Dendritic cell treated with granulocyte-macrophage colony-stimulating factor and Interleukin-4, amounts not matched to agents 40 ng/mL and 50 ng/mL, for 4 days (primary cell): ENCODE results near the gene PTPA.
"Not testable (repeated sequence)": the region's sequence is repeated elsewhere in the genome, so short reads cannot be mapped to it uniquely, and the experiment has no call there.

Experiments used
- H3K27ac Mint-ChIP-seq: one replicate; pipeline ENCODE4 v1.8.0; 2022; ENCODE audit warnings: mild to moderate bottlenecking, mixed read lengths
- H3K27me3 Mint-ChIP-seq: one replicate; pipeline ENCODE4 v1.8.0; 2022; ENCODE audit warnings: mild to moderate bottlenecking, mixed read lengths
- H3K36me3 Mint-ChIP-seq: one replicate; pipeline ENCODE4 v1.8.0; 2022; ENCODE audit warnings: low read depth, mixed read lengths
- H3K4me1 Mint-ChIP-seq: one replicate; pipeline ENCODE4 v1.8.0; 2022; ENCODE audit warnings: low read depth, mixed read lengths
- H3K4me3 Mint-ChIP-seq: one replicate; pipeline ENCODE4 v1.8.0; 2022; ENCODE audit warnings: mild to moderate bottlenecking, moderate library complexity, mixed read lengths
- H3K9me3 Mint-ChIP-seq: one replicate; pipeline ENCODE4 v1.8.0; 2022; ENCODE audit warnings: mixed read lengths
- intact Hi-C: fragments of 100-400 bp; cut with micrococcal nuclease; formaldehyde crosslinking; loops from one replicate; pipeline ENCODE4 v1.15.0; 2022

The PTPA gene

DNA sequence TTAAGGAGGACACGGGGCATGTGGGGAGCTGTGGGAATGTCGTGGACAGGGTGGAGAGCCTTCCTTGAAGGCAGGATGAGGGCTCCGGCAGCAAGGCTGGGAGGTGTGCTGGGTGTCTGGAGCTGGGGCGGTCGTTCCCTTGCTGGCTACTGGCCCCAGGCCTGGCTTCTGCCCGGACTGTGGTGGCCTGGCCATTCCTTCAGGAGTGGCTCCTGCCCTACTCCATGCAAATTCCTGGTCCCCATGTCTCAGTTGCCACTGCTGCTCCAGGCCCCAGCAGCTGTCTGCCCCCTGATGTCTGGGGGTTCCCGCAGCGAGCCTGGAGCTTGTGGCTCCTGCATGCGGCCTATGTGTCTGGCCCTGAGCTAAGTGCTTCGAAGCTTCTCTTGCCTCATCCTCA lies 44.9 kb downstream of the PTPA start:
- Mint-ChIP-seq H3K27me3 (no peaks in the 10 kb centered on the region), H3K27ac (no peak overlapping the region), H3K9me3 (peaks cover 2% of the 10 kb centered on the region), H3K4me1 (peaks cover 11% of the 10 kb centered on the region), H3K36me3 (peaks cover 67% of the 10 kb centered on the region), H3K4me3 (no peak overlapping the region)
- intact Hi-C loops, result no loop called here

DNA sequence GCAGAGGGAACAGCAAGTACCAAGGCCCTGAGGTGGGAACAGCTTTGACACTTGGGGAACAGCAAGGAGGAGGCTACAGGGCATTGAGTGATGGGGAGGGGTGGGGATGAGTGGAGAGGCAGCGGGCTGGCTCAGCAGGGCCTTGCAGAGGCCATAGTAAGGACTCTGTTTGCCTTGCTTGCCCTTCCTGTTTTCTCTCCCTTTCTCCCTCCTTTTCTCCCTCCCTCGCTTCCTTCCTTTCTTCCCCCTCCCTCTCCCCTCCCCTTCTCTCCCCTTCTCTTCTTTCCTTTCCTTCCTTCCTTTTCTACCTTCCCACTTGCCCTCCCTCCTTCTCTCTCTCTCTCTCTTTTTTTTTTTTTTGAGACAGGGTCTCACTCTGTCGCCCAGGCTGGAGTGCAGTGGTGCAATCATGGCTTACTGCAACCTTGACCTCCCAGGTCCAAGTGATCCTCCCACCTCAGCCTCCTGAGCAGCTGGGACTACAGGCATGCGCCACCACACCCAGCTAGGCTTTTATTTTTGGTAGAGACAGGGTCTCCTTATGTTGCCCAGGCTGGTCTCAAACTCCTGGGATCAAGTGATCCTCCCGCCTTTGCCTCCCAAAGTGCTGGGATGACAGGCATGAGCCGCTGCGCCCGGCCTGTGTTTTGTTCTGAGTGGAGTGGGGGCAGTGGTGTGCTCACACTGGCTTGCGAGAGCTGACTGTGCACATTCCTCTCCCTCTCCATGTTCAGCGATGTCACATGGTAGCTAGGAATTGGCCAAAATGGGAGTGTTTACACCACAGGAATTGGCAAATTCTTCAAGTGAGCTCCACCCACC lies 49.7 kb downstream of the PTPA start:
- H3K36me3 Mint-ChIP-seq, result peaks cover 29% of the 10 kb centered on the region
- intact Hi-C loops, result no loop called here

DNA sequence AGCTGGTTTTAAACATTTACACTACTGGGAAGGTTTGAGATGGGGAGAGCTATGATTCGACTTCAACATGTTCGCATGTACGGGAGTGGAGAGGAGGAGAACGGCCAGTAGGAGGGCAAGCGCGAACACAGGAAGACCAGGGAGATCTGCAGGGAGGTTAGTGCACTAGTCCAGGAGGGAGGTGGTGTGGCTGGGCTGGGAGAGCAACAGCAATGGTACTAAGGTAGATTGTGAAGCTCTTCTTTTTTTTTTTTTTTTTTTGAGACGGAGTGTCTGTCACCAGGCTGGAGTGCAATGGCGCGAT lies 50.3 kb downstream of the PTPA start:
- H3K27ac Mint-ChIP-seq, result no peak overlapping the region
- peaks cover 28% of the 10 kb centered on the region for H3K36me3 Mint-ChIP-seq
- H3K9me3 Mint-ChIP-seq, result peaks cover 7% of the 10 kb centered on the region
- no peak overlapping the region for H3K4me3 Mint-ChIP-seq
- no peaks in the 10 kb centered on the region for H3K27me3 Mint-ChIP-seq
- intact Hi-C loops, result no loop called here
- peaks cover 60% of the 10 kb centered on the region for H3K4me1 Mint-ChIP-seq

More for the DNA sequence above, 49.7 kb downstream of the PTPA start:
- Mint-ChIP-seq H3K4me3 (no peak overlapping the region), H3K27ac (no peak overlapping the region), H3K27me3 (no peaks in the 10 kb centered on the region), H3K4me1 (peaks cover 55% of the 10 kb centered on the region), H3K9me3 (peaks cover 7% of the 10 kb centered on the region)

DNA sequence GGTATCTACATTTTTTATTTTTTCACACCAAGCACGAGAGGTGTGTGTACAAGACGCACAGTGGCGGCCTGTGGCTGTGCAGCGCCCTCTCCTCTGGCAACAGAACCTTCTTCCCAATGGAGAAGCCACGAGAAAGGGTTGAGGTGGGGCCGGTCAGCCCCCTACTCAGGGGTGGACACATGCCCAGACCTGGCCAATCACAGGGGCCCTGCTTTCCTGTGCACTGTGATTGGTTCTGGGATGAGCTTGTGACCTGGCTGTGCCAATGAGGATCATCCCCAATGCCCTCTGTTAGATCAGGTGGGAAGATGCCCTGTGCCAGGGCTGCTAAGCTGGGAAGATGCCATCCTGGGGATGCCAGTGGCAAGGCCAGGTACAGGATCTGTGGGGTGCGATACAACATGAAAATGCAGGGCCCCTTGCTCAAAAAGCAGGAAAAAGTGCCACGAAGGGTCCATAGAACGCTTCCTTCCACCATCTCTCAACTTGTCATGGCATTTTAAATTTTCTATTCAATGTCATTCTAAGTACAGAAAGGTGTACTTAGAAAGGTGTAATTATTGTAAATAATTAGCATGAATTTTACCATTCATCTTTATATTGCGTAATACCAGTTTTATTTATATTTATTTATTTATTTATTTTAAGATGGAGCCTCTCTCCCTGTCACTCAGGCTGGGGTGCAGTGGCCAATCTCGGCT lies 51.4 kb downstream of the PTPA start:
- H3K27ac Mint-ChIP-seq, result peak overlapping the region; percentile 25
- H3K27me3 Mint-ChIP-seq, result no peaks in the 10 kb centered on the region
- H3K9me3 Mint-ChIP-seq, result peaks cover 7% of the 10 kb centered on the region
- H3K4me1 Mint-ChIP-seq, result peaks cover 72% of the 10 kb centered on the region
- peaks cover 26% of the 10 kb centered on the region for H3K36me3 Mint-ChIP-seq
- intact Hi-C loops, result no loop called here
- no peak overlapping the region for H3K4me3 Mint-ChIP-seq

DNA sequence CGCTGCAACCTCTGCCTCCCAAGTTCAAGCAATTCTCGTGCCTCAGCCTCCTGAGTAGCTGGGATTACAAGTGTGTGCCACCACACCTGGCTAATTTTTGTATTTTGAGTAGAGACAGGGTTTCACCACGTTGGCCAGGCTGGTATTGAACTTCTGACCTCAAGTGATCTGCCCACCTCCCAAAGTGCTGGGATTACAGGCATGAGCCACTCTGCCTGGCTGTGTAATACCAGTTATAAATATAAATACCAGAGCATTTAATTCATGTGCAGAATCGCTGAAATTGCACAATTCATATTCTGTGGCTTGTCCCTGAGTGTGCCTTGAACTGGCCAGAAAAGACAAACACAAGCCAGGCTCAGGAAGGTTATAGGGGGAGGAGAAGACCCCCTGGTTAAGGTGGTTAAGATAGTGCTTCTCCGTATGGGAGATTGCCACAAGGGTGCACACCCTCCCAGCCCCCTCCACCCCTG lies 52.0 kb downstream of the PTPA start:
- Mint-ChIP-seq H3K36me3 (peaks cover 20% of the 10 kb centered on the region), H3K27ac (peak overlapping the region; percentile 84), H3K4me1 (peaks cover 78% of the 10 kb centered on the region)
- H3K4me3 Mint-ChIP-seq, H3K27me3 Mint-ChIP-seq, intact Hi-C loops, H3K9me3 Mint-ChIP-seq: not testable (repeated sequence)

DNA sequence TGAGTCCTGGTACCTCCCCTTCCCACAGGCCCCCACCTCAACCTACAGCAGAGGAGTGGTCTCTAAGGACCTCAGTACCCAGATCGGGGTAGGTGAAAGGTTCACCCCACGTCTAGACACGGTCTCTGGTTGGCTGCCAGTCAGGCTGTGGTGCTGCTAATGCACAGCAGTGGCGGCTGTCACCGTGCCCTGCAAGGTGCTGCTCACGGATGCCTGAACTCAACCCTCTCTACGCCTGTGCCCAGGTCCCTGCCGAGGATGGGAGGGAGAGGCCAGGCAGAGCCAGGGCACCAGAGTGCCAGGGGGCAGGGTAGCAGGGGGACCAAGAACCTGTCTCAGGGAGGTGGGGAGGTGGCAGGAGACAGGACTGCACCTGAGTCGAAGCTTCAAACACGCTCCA lies 52.5 kb downstream of the PTPA start:
- intact Hi-C loops, result no loop called here
- Mint-ChIP-seq H3K4me3 (no peak overlapping the region), H3K9me3 (peaks cover 7% of the 10 kb centered on the region), H3K36me3 (peaks cover 19% of the 10 kb centered on the region), H3K4me1 (peaks cover 83% of the 10 kb centered on the region), H3K27me3 (no peaks in the 10 kb centered on the region), H3K27ac (peak overlapping the region; percentile 84)

DNA sequence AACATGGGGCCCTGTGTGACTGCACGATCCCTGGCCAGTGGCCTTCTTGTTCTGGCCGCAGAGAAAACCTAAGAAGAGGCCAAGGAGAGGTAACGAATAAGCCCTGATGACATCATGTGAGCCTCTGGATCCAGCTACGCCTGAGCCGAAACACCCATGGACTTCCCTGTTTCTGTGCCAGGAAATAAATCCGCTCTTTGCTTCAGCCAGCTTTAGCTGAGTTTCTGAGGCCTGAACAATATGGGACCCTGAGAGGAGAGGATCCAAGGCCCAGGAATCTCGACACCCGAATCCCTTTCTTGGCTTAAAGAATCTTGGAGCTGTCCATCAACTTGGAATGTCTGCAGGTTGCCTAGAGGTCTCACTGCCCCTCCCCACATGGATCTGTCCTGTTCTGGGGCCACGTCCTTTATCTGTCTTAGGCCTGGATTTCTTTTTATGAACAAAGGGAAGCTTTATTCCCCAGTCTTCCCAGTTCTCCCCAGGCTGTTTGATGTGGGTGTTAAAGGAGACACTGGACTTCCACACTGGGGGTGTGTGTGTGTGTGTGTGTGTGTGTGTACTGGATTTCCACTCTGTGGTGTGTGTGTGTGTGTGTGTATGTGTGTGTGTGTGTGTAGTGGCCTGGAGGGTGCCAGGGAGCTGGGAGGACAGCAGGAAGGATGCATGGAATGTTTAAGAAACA lies 53.2 kb downstream of the PTPA start:
- peaks cover 7% of the 10 kb centered on the region for H3K9me3 Mint-ChIP-seq
- peaks cover 85% of the 10 kb centered on the region for H3K4me1 Mint-ChIP-seq
- peak overlapping the region; percentile 84 for H3K27ac Mint-ChIP-seq
- H3K4me3 Mint-ChIP-seq, result no peak overlapping the region
- H3K36me3 Mint-ChIP-seq, result peaks cover 13% of the 10 kb centered on the region
- intact Hi-C loops, result no loop called here
- H3K27me3 Mint-ChIP-seq, result no peaks in the 10 kb centered on the region

DNA sequence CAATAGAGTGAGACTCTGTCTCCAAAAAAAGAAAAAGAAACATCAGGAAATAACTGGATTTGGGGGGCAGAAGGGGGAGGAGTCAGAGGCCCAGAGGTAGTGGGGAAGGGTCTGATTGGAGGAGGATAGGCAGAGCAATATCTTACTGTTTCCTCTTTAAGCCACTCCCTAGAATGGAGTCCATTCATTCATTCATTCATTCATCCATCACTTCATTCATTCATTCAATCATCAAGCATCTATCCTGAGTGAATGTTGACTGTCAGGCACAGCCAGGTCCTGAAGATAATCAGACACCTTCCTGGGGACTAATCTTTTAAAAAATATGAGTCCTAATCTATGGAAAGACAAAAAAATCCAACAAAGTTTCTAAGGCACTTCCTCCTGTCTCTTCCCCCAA lies 54.0 kb downstream of the PTPA start:
- Mint-ChIP-seq H3K4me1 (peaks cover 88% of the 10 kb centered on the region), H3K27me3 (no peaks in the 10 kb centered on the region), H3K27ac (peak overlapping the region; percentile 84), H3K9me3 (peaks cover 7% of the 10 kb centered on the region), H3K36me3 (peaks cover 11% of the 10 kb centered on the region), H3K4me3 (no peak overlapping the region)
- intact Hi-C loops, result no loop called here

DNA sequence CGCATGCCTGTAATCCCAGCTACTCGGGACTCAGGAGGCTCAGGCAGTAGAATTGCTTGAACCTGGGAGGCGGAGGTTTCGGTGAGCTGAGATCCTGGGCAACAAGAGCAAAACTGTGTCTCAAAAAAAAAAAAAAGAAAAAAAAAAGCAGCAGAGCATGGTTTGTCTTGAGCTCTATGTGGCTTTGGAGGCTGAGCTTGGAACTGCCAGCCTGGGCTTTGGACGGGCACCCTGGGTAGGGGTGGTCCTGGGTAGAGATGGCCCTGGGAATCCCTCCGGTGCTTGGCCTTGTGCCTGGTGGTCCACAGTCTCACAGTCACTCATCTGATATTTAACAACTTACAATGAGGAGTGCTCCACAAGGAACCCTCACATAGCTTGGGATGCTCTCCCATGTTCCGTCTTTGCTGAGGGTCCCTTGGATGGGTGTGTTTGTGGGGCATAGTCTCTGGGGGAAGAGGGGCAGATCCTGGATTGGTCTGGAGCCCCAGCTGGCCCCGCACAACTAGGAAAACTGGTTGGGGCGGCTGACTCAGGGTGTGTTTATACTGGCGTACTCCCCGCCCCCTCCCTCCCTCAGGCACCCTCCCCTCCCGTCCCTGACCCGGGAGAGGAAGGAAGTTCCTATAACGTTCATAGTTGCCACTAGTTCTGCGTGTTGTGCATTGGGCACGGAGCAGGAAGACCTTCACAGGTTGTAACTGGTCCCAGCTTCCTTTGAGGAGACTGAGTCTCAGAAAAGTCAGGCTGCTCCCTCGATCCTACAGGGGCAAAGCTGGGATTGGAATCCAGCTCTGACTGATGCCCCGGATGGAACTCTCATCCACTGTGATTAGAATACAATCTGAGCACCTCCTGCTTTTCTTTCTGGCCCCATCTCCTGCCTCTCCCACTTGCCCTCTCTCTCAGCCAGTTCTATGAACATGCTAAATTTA lies 55.7 kb downstream of the PTPA start:
- intact Hi-C loops, result no loop called here
- no peaks in the 10 kb centered on the region for H3K9me3 Mint-ChIP-seq
- H3K4me1 Mint-ChIP-seq, result peaks cover 84% of the 10 kb centered on the region
- no peaks in the 10 kb centered on the region for H3K36me3 Mint-ChIP-seq
- peak overlapping the region; percentile 41 for H3K4me3 Mint-ChIP-seq
- H3K27me3 Mint-ChIP-seq, result peaks cover 2% of the 10 kb centered on the region
- H3K27ac Mint-ChIP-seq, result peak overlapping the region; percentile 80

DNA sequence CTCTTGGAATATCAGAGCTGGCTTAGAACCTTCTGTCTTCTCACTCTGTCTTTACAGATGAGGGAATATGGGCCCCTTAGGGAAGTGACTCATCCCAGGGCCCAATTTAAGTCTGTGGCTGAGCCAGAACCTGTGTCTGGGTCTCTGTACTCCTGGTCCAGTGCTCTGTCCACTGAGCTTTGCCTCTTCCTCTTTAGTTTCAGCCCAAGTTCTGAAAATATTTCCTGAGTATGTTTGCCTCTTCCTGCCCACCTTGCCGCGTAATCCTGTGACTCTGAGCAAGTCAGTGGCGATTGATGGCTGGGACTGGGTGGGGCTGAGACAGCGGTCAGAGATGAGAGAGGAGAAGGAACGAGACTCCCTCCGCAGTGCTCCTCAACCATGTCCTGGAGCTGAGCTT lies 59.0 kb downstream of the PTPA start:
- Mint-ChIP-seq H3K27ac (no peak overlapping the region), H3K4me1 (peaks cover 76% of the 10 kb centered on the region), H3K27me3 (peaks cover 15% of the 10 kb centered on the region), H3K9me3 (no peaks in the 10 kb centered on the region), H3K36me3 (no peaks in the 10 kb centered on the region), H3K4me3 (no peak overlapping the region)
- intact Hi-C loops, result loop anchor here (10.0 kb wide), 2 partner anchors 245 to 445 kb away; no protein-coding TSS in a partner anchor

DNA sequence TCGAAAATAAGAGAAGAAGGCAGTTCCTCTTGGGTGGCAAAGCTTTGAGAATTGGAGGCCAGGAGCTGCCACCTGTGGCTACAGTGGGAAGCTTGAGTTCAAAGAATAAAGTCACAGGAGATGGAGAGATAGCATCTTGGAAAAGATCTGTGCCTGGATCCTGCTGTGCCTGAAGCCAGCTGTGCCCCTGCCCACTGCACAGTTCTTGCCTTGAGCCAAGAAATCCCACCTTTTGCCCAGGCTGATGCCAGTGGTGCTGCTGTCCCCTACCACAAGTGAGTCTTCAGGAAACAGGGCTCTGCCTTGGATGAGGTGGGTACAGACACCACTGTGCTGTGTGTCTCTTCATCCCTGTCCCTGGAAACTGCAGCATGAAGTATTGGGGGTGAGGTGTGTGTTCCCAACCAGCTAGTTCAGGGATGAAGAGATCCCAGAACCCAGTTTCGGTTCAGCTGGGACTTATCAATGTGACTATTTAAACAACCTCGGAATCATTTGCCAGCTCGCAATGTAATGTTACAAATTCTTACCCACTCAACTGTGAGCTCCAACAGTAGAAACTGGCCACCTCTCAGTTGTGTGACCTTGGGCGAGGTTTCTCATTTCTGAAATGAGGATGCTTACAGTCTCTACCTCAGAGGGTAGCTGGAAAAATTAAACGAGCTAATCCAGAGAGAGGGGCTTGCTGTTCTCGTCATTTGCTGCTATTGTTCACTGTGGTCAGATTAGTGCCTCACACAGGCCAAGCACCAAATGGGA lies 61.0 kb downstream of the PTPA start:
- no peaks in the 10 kb centered on the region for H3K9me3 Mint-ChIP-seq
- peaks cover 62% of the 10 kb centered on the region for H3K4me1 Mint-ChIP-seq
- H3K36me3 Mint-ChIP-seq, result peaks cover 8% of the 10 kb centered on the region
- intact Hi-C loops, result loop anchor here (10.0 kb wide), 2 partner anchors 243 to 443 kb away; no protein-coding TSS in a partner anchor
- H3K27ac Mint-ChIP-seq, result no peak overlapping the region
- no peak overlapping the region for H3K4me3 Mint-ChIP-seq
- peaks cover 15% of the 10 kb centered on the region for H3K27me3 Mint-ChIP-seq

DNA sequence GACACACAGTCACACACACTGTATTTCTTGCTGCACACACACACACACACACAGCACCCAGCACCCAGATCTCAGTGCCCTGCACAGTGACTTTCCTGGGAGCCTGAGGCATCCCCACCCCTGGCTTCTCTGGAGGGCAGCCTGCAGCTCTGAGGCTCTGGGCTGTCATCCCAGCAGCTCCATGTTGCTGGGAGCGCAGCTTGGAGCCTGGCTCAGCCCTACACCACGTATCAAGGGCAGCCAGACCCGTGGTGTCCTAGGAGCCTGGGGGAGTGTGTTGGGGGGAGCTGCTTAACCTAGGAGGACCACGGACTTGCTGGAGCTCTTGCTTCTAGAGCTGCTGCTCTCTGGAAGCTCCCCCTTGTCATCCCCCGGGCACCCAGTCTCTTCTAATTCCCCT lies 61.6 kb downstream of the PTPA start:
- H3K36me3 Mint-ChIP-seq, result peaks cover 14% of the 10 kb centered on the region
- H3K4me3 Mint-ChIP-seq, result no peak overlapping the region
- H3K27ac Mint-ChIP-seq, result no peak overlapping the region
- peaks cover 55% of the 10 kb centered on the region for H3K4me1 Mint-ChIP-seq
- peaks cover 15% of the 10 kb centered on the region for H3K27me3 Mint-ChIP-seq
- H3K9me3 Mint-ChIP-seq, result no peaks in the 10 kb centered on the region
- intact Hi-C loops, result loop anchor here (10.0 kb wide), 2 partner anchors 242 to 442 kb away; no protein-coding TSS in a partner anchor
